ENCODE measurements around the gene CCNQ. TPM values are rescaled to one million over a fixed set of nuclear protein-coding genes. Genes with fewer than 3 reads are reported as not detected.

The CCNQ gene
- total RNA-seq, 1 donor, result 38.9 TPM

DNA sequence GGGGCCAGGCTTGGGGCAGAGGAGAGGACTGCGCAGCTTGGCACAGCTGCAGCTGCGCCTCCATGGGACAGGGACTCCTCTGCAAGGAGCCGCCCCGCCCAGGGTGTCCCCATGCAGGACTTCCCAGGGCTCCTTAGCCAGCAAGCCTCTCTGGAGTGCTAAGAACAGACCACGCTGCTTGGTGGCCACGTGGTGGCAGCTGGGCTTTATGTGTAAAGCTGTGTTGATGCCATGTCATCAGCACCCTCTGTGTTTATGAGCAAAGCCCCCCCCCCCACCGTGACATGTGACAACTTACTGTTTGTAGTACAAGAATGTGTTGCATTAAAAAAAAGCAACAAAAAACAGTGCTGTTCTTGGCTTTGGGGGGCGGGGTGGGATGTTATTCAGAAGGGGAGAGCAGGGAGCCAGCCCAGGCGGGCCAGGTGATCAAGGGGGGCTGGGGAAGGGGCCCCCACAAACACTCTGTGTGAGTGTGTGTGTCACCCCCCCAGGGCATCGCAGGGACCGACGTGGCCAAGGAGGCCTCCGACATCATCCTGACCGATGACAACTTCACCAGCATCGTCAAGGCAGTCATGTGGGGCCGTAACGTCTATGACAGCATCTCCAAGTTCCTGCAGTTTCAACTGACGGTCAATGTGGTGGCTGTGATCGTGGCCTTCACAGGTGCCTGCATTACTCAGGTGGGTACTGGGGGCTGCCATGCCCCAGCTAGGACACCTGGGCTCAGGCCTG is 41.2 kb downstream of the CCNQ start:
- DNase-seq (ENCODE audit: low read depth), result no peak
- H3K4me3 ChIP-seq (ENCODE audit: low read depth, low read length), result no peak overlapping the region
- TF ChIP-seq, protein P1, sequence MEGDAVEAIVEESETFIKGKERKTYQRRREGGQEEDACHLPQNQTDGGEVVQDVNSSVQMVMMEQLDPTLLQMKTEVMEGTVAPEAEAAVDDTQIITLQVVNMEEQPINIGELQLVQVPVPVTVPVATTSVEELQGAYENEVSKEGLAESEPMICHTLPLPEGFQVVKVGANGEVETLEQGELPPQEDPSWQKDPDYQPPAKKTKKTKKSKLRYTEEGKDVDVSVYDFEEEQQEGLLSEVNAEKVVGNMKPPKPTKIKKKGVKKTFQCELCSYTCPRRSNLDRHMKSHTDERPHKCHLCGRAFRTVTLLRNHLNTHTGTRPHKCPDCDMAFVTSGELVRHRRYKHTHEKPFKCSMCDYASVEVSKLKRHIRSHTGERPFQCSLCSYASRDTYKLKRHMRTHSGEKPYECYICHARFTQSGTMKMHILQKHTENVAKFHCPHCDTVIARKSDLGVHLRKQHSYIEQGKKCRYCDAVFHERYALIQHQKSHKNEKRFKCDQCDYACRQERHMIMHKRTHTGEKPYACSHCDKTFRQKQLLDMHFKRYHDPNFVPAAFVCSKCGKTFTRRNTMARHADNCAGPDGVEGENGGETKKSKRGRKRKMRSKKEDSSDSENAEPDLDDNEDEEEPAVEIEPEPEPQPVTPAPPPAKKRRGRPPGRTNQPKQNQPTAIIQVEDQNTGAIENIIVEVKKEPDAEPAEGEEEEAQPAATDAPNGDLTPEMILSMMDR (IDR thresholded peaks at IDR 0.05; ENCODE audit: insufficient read depth, low read depth, low read length), result no peak

DNA sequence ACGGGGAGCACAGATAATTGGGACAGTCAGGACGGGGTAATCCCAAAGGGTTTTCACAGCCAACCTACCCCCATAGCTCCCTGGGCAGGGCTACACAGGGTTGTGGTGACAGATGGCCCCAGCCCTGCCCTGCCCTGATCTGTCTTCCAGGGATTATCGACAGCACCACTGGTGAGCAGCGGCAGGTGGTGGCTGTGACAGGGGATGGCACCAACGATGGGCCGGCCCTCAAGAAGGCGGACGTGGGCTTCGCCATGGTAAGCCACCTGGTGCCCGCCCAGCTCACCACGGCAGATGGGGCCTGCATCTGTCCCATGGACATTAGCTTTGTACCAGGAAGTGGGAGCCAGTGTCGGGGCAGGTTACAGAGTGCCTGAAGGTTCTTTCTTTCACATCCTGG is 42.2 kb downstream of the CCNQ start:
- no peak for DNase-seq (ENCODE audit: low read depth)
- TF ChIP-seq, protein P1 (IDR thresholded peaks at IDR 0.05; ENCODE audit: insufficient read depth, low read depth, low read length), result no peak
- no peak overlapping the region for H3K4me3 ChIP-seq (ENCODE audit: low read depth, low read length)

DNA sequence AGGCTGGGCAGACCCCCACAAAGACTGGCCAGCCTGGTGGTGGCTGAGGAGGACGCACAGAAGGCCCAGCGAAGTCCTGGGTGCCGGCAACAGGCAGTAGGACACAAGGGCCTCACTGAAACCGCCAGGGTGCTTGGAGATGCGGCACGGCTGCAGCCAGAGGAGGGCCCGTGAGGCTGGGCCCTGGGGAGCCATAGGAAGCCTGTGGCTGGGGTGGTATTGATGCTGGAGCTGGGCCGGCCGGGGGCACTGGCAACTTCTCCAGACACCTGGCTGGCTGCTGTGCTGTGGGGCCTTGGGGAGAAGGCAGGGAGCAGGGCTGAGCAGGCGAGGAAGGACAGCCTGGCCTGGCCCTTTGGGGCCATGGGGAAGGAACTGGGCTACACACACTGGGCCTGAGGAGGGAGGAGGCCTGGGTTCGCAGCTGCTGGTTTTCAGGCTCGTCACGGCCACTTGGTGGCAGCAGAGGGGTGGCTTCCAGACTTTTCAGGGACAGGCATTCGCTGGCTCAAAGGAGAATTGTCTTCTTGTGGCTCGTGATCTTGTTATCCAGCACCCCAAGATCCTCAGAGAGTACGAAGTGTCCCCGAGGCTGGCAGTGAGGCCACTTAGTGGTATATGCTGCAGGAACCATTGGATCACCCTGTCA is 44.3 kb downstream of the CCNQ start:
- DNase-seq (ENCODE audit: low read depth), result peak; percentile 44
- TF ChIP-seq, protein P1 (IDR thresholded peaks at IDR 0.05; ENCODE audit: insufficient read depth, low read depth, low read length), result peak; percentile 62
- H3K4me3 ChIP-seq (ENCODE audit: low read depth, low read length), result no peak overlapping the region

DNA sequence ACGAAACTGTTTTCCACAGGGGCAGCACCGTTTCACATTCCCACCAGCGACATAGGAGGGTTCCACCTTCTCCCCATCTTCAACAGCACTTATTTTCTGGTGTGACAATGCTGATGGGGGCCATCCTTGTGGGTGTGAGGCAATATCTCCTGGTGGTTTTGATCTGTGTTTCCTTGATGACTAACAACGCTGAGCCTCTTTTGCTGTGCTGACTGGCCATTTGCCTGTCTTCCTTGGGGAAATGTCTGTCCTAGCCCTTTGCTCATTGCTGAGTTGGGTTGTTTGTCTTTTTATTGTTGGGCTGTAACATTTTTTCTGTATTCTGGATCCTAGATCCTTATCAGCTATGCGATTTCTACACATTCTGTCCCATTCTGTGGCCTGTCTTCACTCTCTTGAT is 47.8 kb downstream of the CCNQ start:
- H3K4me3 ChIP-seq (ENCODE audit: low read depth, low read length), result no peak overlapping the region
- peak; percentile 64 for DNase-seq (ENCODE audit: low read depth)
- TF ChIP-seq, protein P1 (IDR thresholded peaks at IDR 0.05; ENCODE audit: insufficient read depth, low read depth, low read length), result no peak

DNA sequence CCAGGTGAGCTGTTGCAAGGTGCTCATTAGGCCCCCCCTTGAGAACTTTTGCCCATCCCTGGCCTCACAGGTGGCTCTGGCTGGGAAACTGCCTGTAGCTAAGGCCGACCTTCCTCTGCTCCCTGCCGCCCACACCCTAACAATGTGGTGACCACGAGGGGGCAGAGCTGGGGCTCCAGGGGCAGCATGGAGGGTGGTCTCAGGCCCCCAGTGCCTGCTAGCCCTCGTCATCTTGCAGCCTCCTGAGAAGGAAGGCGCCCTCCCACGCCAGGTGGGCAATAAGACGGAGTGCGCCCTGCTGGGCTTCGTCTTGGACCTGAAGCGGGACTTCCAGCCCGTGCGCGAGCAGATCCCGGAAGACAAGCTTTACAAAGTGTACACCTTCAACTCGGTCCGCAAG is 49.1 kb downstream of the CCNQ start:
- no peak for DNase-seq (ENCODE audit: low read depth)
- TF ChIP-seq, protein P1 (IDR thresholded peaks at IDR 0.05; ENCODE audit: insufficient read depth, low read depth, low read length), result no peak
- no peak overlapping the region for H3K4me3 ChIP-seq (ENCODE audit: low read depth, low read length)

DNA sequence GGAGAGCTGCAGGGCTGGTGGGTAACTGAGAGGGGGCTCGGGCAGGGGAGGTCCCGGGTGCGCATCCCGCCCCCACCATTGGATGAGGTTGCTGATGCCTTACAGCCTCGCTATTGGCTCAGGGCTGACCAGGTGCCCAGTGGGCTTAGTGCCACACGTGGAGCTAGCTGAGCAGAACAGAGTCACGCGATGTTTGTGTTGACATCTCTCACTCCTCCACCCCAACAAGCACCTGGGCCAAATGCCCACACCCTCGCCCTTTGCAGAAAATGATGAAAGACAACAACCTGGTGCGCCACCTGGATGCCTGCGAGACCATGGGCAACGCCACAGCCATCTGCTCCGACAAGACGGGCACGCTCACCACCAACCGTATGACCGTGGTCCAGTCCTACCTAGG is 49.7 kb downstream of the CCNQ start:
- H3K4me3 ChIP-seq (ENCODE audit: low read depth, low read length), result no peak overlapping the region
- TF ChIP-seq, protein P1 (IDR thresholded peaks at IDR 0.05; ENCODE audit: insufficient read depth, low read depth, low read length), result no peak
- DNase-seq (ENCODE audit: low read depth), result no peak

Measured in fibroblast of villous mesenchyme (primary cell).